Erythroblast (primary cell): ENCODE measurements around the gene TSPEAR.
"Not testable (repeated sequence)": the region's sequence is repeated elsewhere in the genome, so short reads cannot be mapped to it uniquely, and the experiment has no call there.

Source experiments
- DNase-seq, 2 experiments: peaks; one replicate each; lab custom pipeline; 2025; lab: John Stamatoyannopoulos, UW
- GATA1 ChIP-seq: IDR thresholded peaks from 2 replicates; pipeline ENCODE4 v1.6.1; 2011; ENCODE audit warnings: low read depth, mild to moderate bottlenecking, control low read depth, low read length, moderate library complexity
- POLR2A ChIP-seq: IDR thresholded peaks from 2 replicates; pipeline ENCODE4 v1.6.1; 2011; ENCODE audit warnings: mild to moderate bottlenecking, low read length

TSPEAR gene

DNA sequence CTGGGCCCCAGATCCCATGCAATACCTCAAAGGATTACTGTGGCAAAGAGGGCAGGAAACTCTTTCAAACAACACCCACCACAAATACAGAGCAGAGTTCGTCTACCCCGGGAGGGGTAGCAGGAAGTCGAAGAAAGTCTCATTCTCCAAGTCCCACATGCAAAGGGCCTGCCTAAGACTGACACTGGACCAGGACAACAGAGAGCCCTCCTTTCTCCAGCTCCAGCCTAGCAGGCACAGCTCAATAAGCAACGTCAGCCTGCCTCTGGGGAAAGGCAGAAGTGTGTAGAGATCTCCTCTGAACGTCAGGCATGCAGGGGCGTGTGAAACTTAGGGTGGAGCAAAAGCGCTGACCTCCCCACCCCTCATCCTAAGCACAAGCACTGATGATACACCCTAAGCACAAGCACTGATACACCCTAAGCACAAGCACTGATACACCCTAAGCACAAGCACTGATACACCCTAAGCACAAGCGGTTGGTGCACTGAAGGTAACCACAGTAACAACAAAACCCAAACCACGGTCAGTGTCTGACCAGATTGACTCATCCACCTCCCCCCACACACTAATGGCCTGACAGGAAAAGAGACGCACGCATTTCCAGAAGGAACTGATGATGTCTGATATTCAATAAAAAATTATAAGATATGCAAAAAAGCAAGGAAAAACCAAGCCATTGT lies 52.3 kb downstream of the TSPEAR start:
- TF ChIP-seq GATA1 = no peak
- no peak for TF ChIP-seq POLR2A
- no peak for DNase-seq

DNA sequence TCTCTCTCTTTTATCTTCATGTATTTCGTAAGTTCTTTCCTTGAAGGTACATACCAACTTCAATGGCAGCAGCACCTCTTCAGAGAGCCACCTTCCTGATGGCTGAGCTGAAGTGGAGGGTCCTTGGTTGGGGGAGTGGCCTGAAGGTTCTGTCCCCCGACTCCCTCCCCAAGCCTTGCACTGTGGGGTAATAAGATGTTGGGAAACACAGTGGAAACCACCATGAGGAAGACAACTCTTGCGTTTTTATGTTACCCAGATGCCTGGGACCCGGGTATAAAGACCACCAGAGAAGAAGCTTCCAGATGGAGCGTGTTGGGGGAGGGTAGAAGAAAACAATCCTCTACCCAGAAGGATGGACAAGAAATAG lies 52.8 kb downstream of the TSPEAR start:
- TF ChIP-seq POLR2A = no peak
- TF ChIP-seq GATA1 = no peak
- DNase-seq = no peak

DNA sequence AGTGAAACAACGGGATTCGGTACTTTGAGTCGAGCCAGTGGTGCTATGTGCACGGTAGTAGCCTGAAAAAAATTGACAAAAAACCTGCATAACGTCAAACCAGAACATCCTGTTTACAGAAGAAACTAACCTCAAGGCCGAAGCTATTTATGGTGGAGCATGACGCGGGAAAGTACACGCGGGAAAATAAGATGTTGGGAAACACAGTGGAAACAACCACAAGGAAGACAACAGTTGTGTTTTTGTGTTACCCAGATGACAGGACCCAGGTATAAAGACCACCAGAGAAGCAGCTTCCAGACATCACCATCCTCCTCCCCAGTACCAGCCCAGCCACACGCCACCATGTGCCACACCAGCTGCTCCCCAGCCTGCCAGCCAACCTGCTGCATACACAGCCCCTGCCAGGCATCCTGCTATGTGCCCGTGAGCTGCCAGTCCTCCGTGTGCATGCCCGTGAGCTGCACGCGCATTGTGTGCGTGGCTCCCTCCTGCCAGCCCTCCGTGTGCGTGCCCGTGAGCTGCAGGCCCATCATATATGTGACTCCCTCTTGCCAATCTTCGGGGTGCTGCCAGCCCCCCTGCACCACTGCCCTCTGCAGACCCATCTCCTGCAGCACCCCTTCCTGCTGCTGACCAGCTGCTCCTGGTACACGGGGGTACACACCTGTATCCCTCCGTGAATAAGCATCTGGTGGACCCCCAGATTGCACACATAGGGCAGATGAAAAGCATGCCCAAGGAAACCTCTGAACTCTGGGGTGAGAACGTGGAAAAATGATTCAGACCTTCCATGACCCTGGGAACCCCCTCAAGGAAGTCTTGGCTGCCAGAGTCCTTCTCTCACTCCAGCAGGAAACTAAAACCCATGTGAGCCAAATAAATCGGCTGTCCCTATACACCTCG lies 53.5 kb downstream of the TSPEAR start, which contains the start of gene KRTAP12-3:
Gene KRTAP12-3 (plus strand): TSS at position 298 of the 906 bp plus-strand sequence. CDS start 48 bp downstream, at position 346.
- no peak for DNase-seq
- TF ChIP-seq POLR2A = no peak
- TF ChIP-seq GATA1 = no peak

GRCh38 chr21:44656868-44657267 lies 54.5 kb downstream of the TSPEAR start:
- no peak for DNase-seq
- TF ChIP-seq GATA1 (no peak), POLR2A (no peak)

GRCh38 chr21:44654576-44655175 lies 56.7 kb downstream of the TSPEAR start, which contains the start of gene KRTAP12-4:
KRTAP12-4 (minus strand) TSS chr21:44654659; CDS start chr21:44654614, 45 bp downstream.
- TF ChIP-seq POLR2A (no peak), GATA1 (no peak)
- DNase-seq = no peak

- no peak for DNase-seq
- TF ChIP-seq GATA1 = no peak
Measured at GRCh38 chr21:44653656-44654575, 57.5 kb downstream of the TSPEAR start.

GRCh38 chr21:44653123-44653522 lies 58.2 kb downstream of the TSPEAR start:
- no peak for TF ChIP-seq GATA1
- no peak for TF ChIP-seq POLR2A
- DNase-seq = no peak

- TF ChIP-seq POLR2A = no peak
- DNase-seq = no peak
Measured at GRCh38 chr21:44650973-44651675, 60.2 kb downstream of the TSPEAR start.

DNA sequence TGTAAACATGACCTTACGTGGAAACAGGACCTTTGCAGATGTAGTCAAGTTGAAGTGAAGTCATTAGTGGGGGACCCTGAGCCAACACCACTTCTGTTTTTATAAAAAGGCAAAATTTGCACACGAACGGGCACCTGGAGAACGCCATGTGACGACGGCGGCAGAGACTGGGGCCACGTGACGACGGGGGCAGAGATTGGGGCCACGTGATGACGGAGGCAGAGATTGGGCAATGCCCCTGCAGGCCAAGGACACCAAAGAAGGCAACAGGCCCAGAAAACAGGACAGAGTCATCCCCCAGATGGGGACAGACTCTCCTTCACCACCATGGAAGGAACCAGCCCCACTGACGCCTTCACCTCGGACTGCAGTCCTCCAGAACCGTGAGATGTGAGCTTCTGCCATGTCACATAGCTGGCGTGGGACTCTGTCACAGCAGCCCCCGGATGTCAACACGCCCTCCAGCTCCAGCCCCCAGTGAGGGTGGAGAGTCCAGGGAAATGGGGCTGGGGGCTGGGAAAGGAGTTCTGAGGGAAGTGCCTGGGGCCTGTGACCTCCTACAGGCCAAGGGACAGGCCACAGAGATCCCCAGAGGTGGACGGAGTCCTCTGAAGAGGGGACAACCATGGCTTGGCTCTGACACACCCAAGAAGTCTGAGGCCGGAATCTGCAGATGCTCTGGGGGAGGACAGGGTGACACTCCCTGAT lies 61.0 kb downstream of the TSPEAR start:
- no peak for DNase-seq
- TF ChIP-seq GATA1 = no peak
- no peak for TF ChIP-seq POLR2A

DNA sequence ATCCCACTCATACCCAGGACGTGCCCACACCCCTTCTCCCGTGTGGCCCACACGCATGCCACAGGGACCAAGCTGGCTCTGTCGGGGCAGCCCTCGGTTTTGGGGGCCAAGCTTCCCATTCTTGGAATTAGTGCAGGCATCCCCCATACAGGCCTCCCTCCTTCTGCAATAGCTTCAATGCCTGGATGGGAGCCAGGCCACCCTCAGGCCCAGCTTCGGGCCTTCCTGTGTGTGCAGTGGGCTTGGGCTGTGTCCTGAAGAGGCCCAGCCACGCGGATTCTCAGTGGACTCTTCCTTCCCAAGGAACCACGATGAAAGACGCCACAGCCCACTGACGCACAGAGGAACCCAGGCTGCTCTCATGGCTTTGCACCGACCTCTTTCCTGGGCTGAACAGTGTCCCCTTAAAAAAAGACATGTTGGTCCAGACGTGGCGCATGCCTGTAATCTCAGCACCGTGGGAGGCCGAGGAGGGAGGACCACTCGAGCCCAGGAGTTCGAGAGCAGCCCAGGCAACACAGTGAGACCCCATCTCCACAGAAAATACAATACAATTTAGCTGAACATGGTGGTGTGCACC lies 61.8 kb downstream of the TSPEAR start:
- TF ChIP-seq POLR2A (no peak), GATA1 (no peak)
- no peak for DNase-seq

- TF ChIP-seq GATA1 (no peak), POLR2A (no peak)
- no peak for DNase-seq
Measured at GRCh38 chr21:44648557-44649311, 62.6 kb downstream of the TSPEAR start.

DNA sequence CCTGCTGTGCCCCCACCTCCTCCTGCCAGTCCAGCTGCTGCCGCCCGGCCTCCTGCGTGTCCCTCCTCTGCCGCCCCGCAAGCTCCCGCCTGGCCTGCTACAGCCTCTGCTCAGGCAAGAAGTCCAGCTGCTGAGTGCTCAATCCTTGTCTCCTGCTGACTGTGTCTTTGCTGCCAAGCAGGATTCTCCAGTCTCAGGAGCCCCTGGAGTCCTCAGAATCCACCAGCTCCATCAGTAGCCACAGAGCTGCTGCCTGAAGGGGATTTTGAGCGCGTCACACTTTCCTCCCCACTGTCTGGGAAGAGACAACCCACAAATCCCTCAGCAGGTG lies 64.2 kb downstream of the TSPEAR start:
- no peak for DNase-seq
- TF ChIP-seq GATA1 = no peak
- no peak for TF ChIP-seq POLR2A

GRCh38 chr21:44646366-44647221 lies 64.8 kb downstream of the TSPEAR start, which contains the start of gene KRTAP10-11:
KRTAP10-11 (plus strand) TSS chr21:44646414; CDS start chr21:44646459, 45 bp downstream.
- DNase-seq = not testable (repeated sequence)
